Prostate gland (tissue), 2 donors: ENCODE results near the gene SRBD1.

Experiments
- CTCF ChIP-seq, 4 experiments: fragments of 200-600 bp in 2 of 4; fragments of 450-650 bp in 2 of 4; sonication (generic) in 2 of 4; IDR thresholded peaks; 1 replicate in 3 of 4; 2 replicates in 1 of 4; pipeline ENCODE4 v1.5.1; 2016 to 2019; ENCODE audit warnings: antibody characterized with exemption in 4 of 4, mild to moderate bottlenecking in 2 of 4, moderate library complexity in 2 of 4
- POLR2A ChIP-seq: fragments of 450-650 bp; IDR thresholded peaks from one replicate; pipeline ENCODE4 v1.6.1; 2016; ENCODE audit warnings: antibody characterized with exemption, mild to moderate bottlenecking
- POLR2AphosphoS5 ChIP-seq: sonication (generic); formaldehyde crosslinking; IDR thresholded peaks from one replicate; pipeline ENCODE4 v1.6.1; 2017; ENCODE audit warnings: antibody characterized with exemption

- TF ChIP-seq CTCF (IDR thresholded peaks at IDR 0.05) (no peak), POLR2A (no peak), POLR2AphosphoS5 (no peak)
Observed at GRCh38 chr2:45438872-45439665, 172.0 kb downstream of the SRBD1 start.
